A549 (cell line): ENCODE results near the gene DACT3. TPM values are rescaled to one million over a fixed set of nuclear protein-coding genes. Genes with fewer than 3 reads are reported as not detected.

Experiments used
- ATAC-seq, 2 experiments: fragments of 200-7000 bp in 1 of 2; fragments of >200 bp in 1 of 2; cut with Nextera tagmentation in 1 of 2; cut with Tn5 transposase in 1 of 2; 3 replicates each; pipeline versions ENCODE4 v1.8.0 to v1.9.1; 2018 to 2020; ENCODE audit warnings: mild to moderate bottlenecking in 1 of 2, moderate library complexity in 1 of 2
- CTCF ChIA-PET: fragments of 300-600 bp; sonication (Branson Sonifier 250); formaldehyde crosslinking; extraction: SDS; loops from one replicate; lab custom pipeline; 2021; ENCODE audit warnings: antibody characterized with exemption, inconsistent platforms; lab: Yijun Ruan, JAX
- POLR2A ChIA-PET: fragments of 350-600 bp; formaldehyde crosslinking; extraction: SDS; loops from one replicate; lab custom pipeline; 2021; ENCODE audit warnings: antibody characterized with exemption, inconsistent platforms; lab: Yijun Ruan, JAX
- DNase-seq, 2 experiments: peaks; one replicate each; pipeline versions ENCODE4 v3.0.0 to v3.0.0-alpha.2; 2011 to 2016; ENCODE audit warnings: low read depth in 1 of 2, low spot score in 1 of 2
- FAIRE-seq: peaks from 2 replicates; lab custom pipeline; 2011; peaks lifted over from hg19 to GRCh38; lab: Jason Lieb, UNC
- H3K27ac ChIP-seq, 2 experiments: fragments of >200 bp; sonication (Bioruptor Twin); formaldehyde crosslinking; 3 replicates each; pipeline ENCODE4 v1.5.1; 2016 to 2017
- H3K4me1 ChIP-seq: fragments of >200 bp; sonication (Bioruptor Twin); formaldehyde crosslinking; 3 replicates; pipeline ENCODE4 v1.6.1; 2016
- H3K4me2 ChIP-seq: fragments of >200 bp; sonication (Bioruptor Twin); formaldehyde crosslinking; 3 replicates; pipeline ENCODE4 v1.6.1; 2016
- H3K4me3 ChIP-seq: fragments of >200 bp; sonication (Bioruptor Twin); formaldehyde crosslinking; 3 replicates; pipeline ENCODE4 v1.5.1; 2016
- H3K9me3 ChIP-seq: fragments of >200 bp; sonication (Bioruptor Twin); formaldehyde crosslinking; 3 replicates; pipeline ENCODE4 v1.6.1; 2016
- ATOH8 ChIP-seq: fragments of 250-450 bp; sonication (Bioruptor Pico); IDR thresholded peaks from 2 replicates; pipeline ENCODE4 v1.5.0; 2020; ENCODE audit warnings: low read depth, mild to moderate bottlenecking, moderate library complexity
- BHLHE40 ChIP-seq: IDR thresholded peaks from 2 replicates; pipeline ENCODE4 v1.6.1; 2012; ENCODE audit warnings: low read depth, low read length, inconsistent platforms
- EHF ChIP-seq: fragments of 250-450 bp; sonication (Bioruptor Pico); IDR thresholded peaks from 2 replicates; pipeline ENCODE4 v1.5.0; 2020; ENCODE audit warnings: mild to moderate bottlenecking
- EHMT2 ChIP-seq: fragments of 200-600 bp; sonication (generic); IDR thresholded peaks from 2 replicates; pipeline ENCODE4 v1.6.1; 2016; ENCODE audit warnings: antibody characterized with exemption, low read depth, mild to moderate bottlenecking, moderate library complexity
- FOXS1 ChIP-seq: fragments of 250-450 bp; sonication (Bioruptor Pico); IDR thresholded peaks from 2 replicates; pipeline ENCODE4 v1.5.0; 2020; ENCODE audit warnings: mild to moderate bottlenecking, moderate library complexity
- HEYL ChIP-seq: fragments of 250-450 bp; sonication (Bioruptor Pico); IDR thresholded peaks from 2 replicates; pipeline ENCODE4 v1.8.0; 2021; ENCODE audit warnings: mild to moderate bottlenecking, moderate library complexity
- HMGXB4 ChIP-seq: fragments of 250-450 bp; sonication (Bioruptor Pico); IDR thresholded peaks from 2 replicates; pipeline ENCODE4 v1.5.0; 2021; ENCODE audit warnings: mild to moderate bottlenecking, moderate library complexity, borderline replicate concordance
- HOXB13 ChIP-seq: fragments of 250-450 bp; sonication (Bioruptor Pico); IDR thresholded peaks from 2 replicates; pipeline ENCODE4 v1.5.0; 2020; ENCODE audit warnings: low read depth, mild to moderate bottlenecking, moderate library complexity
- HOXB5 ChIP-seq: fragments of 250-450 bp; sonication (Bioruptor Pico); IDR thresholded peaks from 2 replicates; pipeline ENCODE4 v1.5.0; 2020; ENCODE audit warnings: mild to moderate bottlenecking, moderate library complexity
- KDM1A ChIP-seq: fragments of 200-600 bp; sonication (generic); IDR thresholded peaks from 2 replicates; pipeline ENCODE4 v1.6.1; 2016; ENCODE audit warnings: low read depth, mild to moderate bottlenecking
- MAZ ChIP-seq: fragments of 150-350 bp; IDR thresholded peaks from 2 replicates; pipeline ENCODE4 v1.6.1; 2014; ENCODE audit warnings: antibody characterized with exemption, low read depth, low read length, borderline replicate concordance
- NFE2L2 ChIP-seq: fragments of 150-350 bp; conservative IDR thresholded peaks from 2 replicates; pipeline ENCODE4 v1.6.1; 2014; ENCODE audit warnings: low read length
- PBX3 ChIP-seq: IDR thresholded peaks from 2 replicates; pipeline ENCODE4 v1.6.1; 2012
- RAD21 ChIP-seq, 2 experiments: fragments of >200 bp in 1 of 2; sonication (Bioruptor Twin) in 1 of 2; formaldehyde crosslinking in 1 of 2; IDR thresholded peaks in 1 of 2; conservative IDR thresholded peaks in 1 of 2; 2 replicates in 1 of 2; 3 replicates in 1 of 2; pipeline ENCODE4 v1.6.1; 2012 to 2018; ENCODE audit warnings: inconsistent platforms in 1 of 2
- RARB ChIP-seq: fragments of 250-450 bp; sonication (Bioruptor Pico); IDR thresholded peaks from 2 replicates; pipeline ENCODE4 v1.8.0; 2021; ENCODE audit warnings: mild to moderate bottlenecking, moderate library complexity
- RCOR1 ChIP-seq: fragments of 150-350 bp; IDR thresholded peaks from 2 replicates; pipeline ENCODE4 v1.6.1; 2014; ENCODE audit warnings: antibody characterized with exemption, low read length, low read depth
- RFX5 ChIP-seq: fragments of 450-650 bp; IDR thresholded peaks from 2 replicates; pipeline ENCODE4 v1.7.1; 2014; ENCODE audit warnings: antibody characterized with exemption, mild to moderate bottlenecking, moderate library complexity
- RNF2 ChIP-seq: fragments of 200-600 bp; sonication (generic); IDR thresholded peaks from 2 replicates; pipeline ENCODE4 v1.6.1; 2016; ENCODE audit warnings: low read depth, mild to moderate bottlenecking, antibody characterized with exemption, moderate library complexity, borderline replicate concordance
- SREBF2 ChIP-seq: fragments of 450-650 bp; IDR thresholded peaks from 2 replicates; pipeline ENCODE4 v1.6.1; 2014; ENCODE audit warnings: mild to moderate bottlenecking, moderate library complexity
- TFCP2L1 ChIP-seq: fragments of 250-450 bp; sonication (Bioruptor Pico); IDR thresholded peaks from 2 replicates; pipeline ENCODE4 v1.5.0; 2021; ENCODE audit warnings: mild to moderate bottlenecking
- TP53 ChIP-seq: fragments of 250-450 bp; sonication (Bioruptor Pico); IDR thresholded peaks from 2 replicates; pipeline ENCODE4 v1.5.0; 2021; ENCODE audit warnings: mild to moderate bottlenecking, moderate library complexity
- ZC3H11A ChIP-seq: fragments of 450-650 bp; IDR thresholded peaks from 2 replicates; pipeline ENCODE4 v1.6.1; 2014; ENCODE audit warnings: antibody characterized with exemption, mild to moderate bottlenecking
- ZNF302 ChIP-seq: fragments of 250-450 bp; sonication (Bioruptor Pico); IDR thresholded peaks from 2 replicates; pipeline ENCODE4 v1.9.0; 2021; ENCODE audit warnings: inconsistent platforms, mild to moderate bottlenecking, moderate library complexity
- ZSCAN20 ChIP-seq: fragments of 250-450 bp; sonication (Bioruptor Pico); IDR thresholded peaks from 2 replicates; pipeline ENCODE4 v1.8.0; 2022; ENCODE audit warnings: mild to moderate bottlenecking, moderate library complexity
- WGBS: methylation state at CpG from one replicate; pipeline ENCODE4 v1.1.6; 2017; ENCODE audit errors: missing lambda C conversion rate; 5-methylcytosine and 5-hydroxymethylcytosine counted together
- polyA plus RNA-seq, 4 experiments: library from polyadenylated mRNA; depleted of rRNA in 3 of 4; stranded (reverse); fragments of >200 nt; fragmentation: RNase III in 1 of 4; extraction: RNeasy Plus Mini Kit Qiagen cat#74134 plus additional on column Dnase treatment in 1 of 4; gene quantifications; 2 replicates in 3 of 4; 3 replicates in 1 of 4; pipeline ENCODE4 v1.2.3, GENCODE V29; 2011 to 2017
- TF ChIP-seq, protein P1 (sequence below): fragments of 200-600 bp; sonication (generic); IDR thresholded peaks from 2 replicates; pipeline ENCODE4 v1.6.1; 2016; ENCODE audit warnings: antibody characterized with exemption, mild to moderate bottlenecking, moderate library complexity
- TF ChIP-seq, protein P2 (sequence below): fragments of >200 bp; sonication (Bioruptor Twin); formaldehyde crosslinking; IDR thresholded peaks from 3 replicates; pipeline ENCODE4 v1.5.1; 2016

The DACT3 gene
- polyA plus RNA-seq, 2 of the 4 experiments (the other 2 are of a cell fraction), result 0.32 to 0.36 TPM

GRCh38 chr19:46617601-46618000 lies 43.4 kb downstream of the DACT3 start:
- DNase-seq, result no peak
- TF ChIP-seq TFCP2L1 (CRISPR knock-in tag) (no peak), HEYL (CRISPR knock-in tag) (no peak), EHMT2 (no peak), BHLHE40 (no peak), RFX5 (no peak), ATOH8 (no peak), RAD21 (conservative IDR thresholded peaks at IDR 0.05 in 1 of 2, IDR thresholded peaks at IDR 0.05 in 1 of 2) (no peak), ZC3H11A (no peak), HOXB13 (CRISPR knock-in tag) (no peak), ZSCAN20 (CRISPR knock-in tag) (no peak), TP53 (CRISPR knock-in tag) (no peak), EHF (CRISPR knock-in tag) (no peak), MAZ (no peak)
- TF ChIP-seq, protein P1, sequence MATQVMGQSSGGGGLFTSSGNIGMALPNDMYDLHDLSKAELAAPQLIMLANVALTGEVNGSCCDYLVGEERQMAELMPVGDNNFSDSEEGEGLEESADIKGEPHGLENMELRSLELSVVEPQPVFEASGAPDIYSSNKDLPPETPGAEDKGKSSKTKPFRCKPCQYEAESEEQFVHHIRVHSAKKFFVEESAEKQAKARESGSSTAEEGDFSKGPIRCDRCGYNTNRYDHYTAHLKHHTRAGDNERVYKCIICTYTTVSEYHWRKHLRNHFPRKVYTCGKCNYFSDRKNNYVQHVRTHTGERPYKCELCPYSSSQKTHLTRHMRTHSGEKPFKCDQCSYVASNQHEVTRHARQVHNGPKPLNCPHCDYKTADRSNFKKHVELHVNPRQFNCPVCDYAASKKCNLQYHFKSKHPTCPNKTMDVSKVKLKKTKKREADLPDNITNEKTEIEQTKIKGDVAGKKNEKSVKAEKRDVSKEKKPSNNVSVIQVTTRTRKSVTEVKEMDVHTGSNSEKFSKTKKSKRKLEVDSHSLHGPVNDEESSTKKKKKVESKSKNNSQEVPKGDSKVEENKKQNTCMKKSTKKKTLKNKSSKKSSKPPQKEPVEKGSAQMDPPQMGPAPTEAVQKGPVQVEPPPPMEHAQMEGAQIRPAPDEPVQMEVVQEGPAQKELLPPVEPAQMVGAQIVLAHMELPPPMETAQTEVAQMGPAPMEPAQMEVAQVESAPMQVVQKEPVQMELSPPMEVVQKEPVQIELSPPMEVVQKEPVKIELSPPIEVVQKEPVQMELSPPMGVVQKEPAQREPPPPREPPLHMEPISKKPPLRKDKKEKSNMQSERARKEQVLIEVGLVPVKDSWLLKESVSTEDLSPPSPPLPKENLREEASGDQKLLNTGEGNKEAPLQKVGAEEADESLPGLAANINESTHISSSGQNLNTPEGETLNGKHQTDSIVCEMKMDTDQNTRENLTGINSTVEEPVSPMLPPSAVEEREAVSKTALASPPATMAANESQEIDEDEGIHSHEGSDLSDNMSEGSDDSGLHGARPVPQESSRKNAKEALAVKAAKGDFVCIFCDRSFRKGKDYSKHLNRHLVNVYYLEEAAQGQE, result no peak
- Histone ChIP-seq H3K9me3 (no peaks in the 10 kb centered on the region), H3K4me3 (no peak overlapping the region), H3K27ac (no peak overlapping the region), H3K4me1 (0 out of 3 replicates have a peak, but pooled peaks cover 8% of the 10 kb centered on the region), H3K4me2 (no peak overlapping the region)
- 69% methylated on average over 6 of the region's 6 CpGs for WGBS
- POLR2A ChIA-PET, result interaction anchor here (0.5 to 1.5 kb wide), 3 partner anchors 17 to 46 kb away, joined by 3 to 10 read pairs (median 3); partner anchors contain the start of gene CALM3
- peak; percentile 4 to 12; a peak in 3 of 6 replicates for ATAC-seq
- FAIRE-seq, result no peak
- CTCF ChIA-PET, result interaction anchor here (0.6 to 34.1 kb wide), 19 partner anchors 6 to 268 kb away, joined by 3 to 737 read pairs (median 5); partner anchors contain the start of genes CALM3, DACT3, GNG8 and PTGIR

DNA sequence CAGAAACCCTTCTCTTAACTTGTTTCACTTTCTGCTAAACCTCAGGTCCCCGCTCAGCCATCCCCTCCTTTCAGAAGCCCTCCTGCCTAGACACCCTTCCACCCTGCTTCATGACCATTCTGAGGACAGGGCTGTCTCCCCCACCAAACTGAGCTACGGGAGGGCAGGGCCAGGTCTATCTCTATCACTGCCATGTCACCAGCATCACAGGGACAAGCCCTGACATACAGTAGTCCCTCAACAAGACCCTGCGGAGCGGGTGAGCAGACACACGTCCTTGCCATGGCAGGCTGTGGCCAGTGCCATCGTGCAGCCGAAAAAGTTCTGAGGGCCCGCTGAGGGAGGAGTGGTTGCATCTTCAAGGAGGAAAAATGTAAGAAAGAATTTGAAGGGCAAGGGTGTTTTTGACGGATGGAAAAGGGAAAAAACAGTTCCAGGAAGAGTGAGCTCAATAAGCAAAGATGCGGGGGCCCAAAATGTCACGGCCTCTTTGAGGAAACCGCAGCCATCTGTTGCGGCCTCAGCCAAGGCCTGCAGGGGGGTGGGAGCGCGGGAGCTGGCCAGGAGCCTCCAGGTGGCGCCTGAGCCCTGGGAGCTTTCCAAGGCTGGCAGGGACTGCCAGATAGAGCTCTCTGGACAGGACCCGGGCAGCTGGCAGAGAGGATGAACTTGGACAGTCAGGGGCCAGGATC lies 44.2 kb downstream of the DACT3 start:
- ATAC-seq (peak; percentile 89 to 91), FAIRE-seq (no peak), DNase-seq (peak; percentile 77 to 96)
- Histone ChIP-seq H3K9me3 (no peaks in the 10 kb centered on the region), H3K27ac (no peak overlapping the region), H3K4me1 (0 out of 3 replicates have a peak, but pooled peaks cover 8% of the 10 kb centered on the region), H3K4me2 (no peak overlapping the region), H3K4me3 (no peak overlapping the region)
- ChIA-PET CTCF (interaction anchor here (0.7 to 34.1 kb wide), 27 partner anchors 7 to 306 kb away, joined by 3 to 737 read pairs (median 5); partner anchors contain the start of genes CALM3, DACT3, GNG8 and PTGIR), POLR2A (interaction anchor here (0.5 to 1.5 kb wide), 4 partner anchors 16 to 526 kb away, joined by 3 to 10 read pairs (median 3); partner anchors contain the start of gene CALM3)
- 37% methylated on average over 17 of the region's 17 CpGs for WGBS
- no peak for TF ChIP-seq PBX3
- TF ChIP-seq NFE2L2, result no peak
- no peak for TF ChIP-seq ZNF302 (CRISPR knock-in tag)
- TF ChIP-seq TP53 (CRISPR knock-in tag), result no peak
- TF ChIP-seq RCOR1, result no peak
- no peak for TF ChIP-seq RARB (CRISPR knock-in tag)
- no peak for TF ChIP-seq HMGXB4 (CRISPR knock-in tag)
- no peak for TF ChIP-seq ZSCAN20 (CRISPR knock-in tag)
- TF ChIP-seq, protein P2, sequence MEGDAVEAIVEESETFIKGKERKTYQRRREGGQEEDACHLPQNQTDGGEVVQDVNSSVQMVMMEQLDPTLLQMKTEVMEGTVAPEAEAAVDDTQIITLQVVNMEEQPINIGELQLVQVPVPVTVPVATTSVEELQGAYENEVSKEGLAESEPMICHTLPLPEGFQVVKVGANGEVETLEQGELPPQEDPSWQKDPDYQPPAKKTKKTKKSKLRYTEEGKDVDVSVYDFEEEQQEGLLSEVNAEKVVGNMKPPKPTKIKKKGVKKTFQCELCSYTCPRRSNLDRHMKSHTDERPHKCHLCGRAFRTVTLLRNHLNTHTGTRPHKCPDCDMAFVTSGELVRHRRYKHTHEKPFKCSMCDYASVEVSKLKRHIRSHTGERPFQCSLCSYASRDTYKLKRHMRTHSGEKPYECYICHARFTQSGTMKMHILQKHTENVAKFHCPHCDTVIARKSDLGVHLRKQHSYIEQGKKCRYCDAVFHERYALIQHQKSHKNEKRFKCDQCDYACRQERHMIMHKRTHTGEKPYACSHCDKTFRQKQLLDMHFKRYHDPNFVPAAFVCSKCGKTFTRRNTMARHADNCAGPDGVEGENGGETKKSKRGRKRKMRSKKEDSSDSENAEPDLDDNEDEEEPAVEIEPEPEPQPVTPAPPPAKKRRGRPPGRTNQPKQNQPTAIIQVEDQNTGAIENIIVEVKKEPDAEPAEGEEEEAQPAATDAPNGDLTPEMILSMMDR, result peak; percentile 75
- TF ChIP-seq ZC3H11A, result no peak
- no peak for TF ChIP-seq SREBF2
- no peak for TF ChIP-seq HOXB5
- no peak for TF ChIP-seq HOXB13 (CRISPR knock-in tag)
- no peak for TF ChIP-seq FOXS1 (CRISPR knock-in tag)
- TF ChIP-seq EHF (CRISPR knock-in tag), result no peak
- TF ChIP-seq KDM1A, result no peak
- TF ChIP-seq RNF2, result no peak
- TF ChIP-seq EHMT2, result no peak
